Measurements from ENCODE around the gene MAP3K1. TPM values are rescaled to one million over a fixed set of nuclear protein-coding genes. Genes with fewer than 3 reads are reported as not detected.

Gene MAP3K1
- total RNA-seq, 1 donor from 2014 or later = 20.3 TPM

DNA sequence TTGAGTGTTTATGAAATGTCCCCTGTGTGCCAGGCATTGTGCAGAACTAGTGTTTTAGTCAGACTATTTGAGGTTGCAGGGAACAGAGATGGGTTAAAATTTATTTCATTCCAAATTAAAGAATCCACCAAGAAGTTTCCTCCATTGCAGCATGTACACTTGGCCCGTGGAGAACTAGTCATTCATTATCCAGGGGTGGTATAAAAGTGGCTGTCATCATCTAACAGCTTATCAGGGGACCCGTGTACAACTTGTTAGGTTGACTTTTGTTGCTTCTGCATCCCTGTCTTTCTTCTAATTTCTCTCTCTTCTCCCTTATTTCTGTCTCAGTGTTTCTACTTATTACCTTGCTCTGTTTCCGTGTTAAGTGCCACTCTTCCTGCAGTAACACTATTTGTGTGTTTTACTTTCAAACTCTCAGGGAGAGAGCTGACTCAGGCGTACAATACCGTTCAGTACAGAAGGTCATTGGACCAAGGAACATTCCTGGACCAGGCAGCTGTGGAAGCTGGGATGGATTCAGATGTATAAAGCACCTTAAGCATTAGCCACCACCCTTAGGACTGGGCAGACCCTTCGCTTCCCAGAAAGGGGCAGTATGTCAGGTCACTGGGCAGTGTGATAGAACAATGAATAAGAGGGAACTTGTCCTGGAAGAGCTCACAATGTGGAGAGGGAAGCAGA lies 36.1 kb downstream of the MAP3K1 start:
- no peak overlapping the region for H3K27ac ChIP-seq
- ATAC-seq (peak; percentile 77), DNase-seq (no peak)
- TF ChIP-seq, protein P1, sequence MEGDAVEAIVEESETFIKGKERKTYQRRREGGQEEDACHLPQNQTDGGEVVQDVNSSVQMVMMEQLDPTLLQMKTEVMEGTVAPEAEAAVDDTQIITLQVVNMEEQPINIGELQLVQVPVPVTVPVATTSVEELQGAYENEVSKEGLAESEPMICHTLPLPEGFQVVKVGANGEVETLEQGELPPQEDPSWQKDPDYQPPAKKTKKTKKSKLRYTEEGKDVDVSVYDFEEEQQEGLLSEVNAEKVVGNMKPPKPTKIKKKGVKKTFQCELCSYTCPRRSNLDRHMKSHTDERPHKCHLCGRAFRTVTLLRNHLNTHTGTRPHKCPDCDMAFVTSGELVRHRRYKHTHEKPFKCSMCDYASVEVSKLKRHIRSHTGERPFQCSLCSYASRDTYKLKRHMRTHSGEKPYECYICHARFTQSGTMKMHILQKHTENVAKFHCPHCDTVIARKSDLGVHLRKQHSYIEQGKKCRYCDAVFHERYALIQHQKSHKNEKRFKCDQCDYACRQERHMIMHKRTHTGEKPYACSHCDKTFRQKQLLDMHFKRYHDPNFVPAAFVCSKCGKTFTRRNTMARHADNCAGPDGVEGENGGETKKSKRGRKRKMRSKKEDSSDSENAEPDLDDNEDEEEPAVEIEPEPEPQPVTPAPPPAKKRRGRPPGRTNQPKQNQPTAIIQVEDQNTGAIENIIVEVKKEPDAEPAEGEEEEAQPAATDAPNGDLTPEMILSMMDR (IDR thresholded peaks at IDR 0.05) = no peak
- H3K9me3 ChIP-seq = no peaks in the 10 kb centered on the region
- intact Hi-C loops (cut with DNase I) = no loop called here
- no peaks in the 10 kb centered on the region for H3K36me3 ChIP-seq
- H3K27me3 ChIP-seq = no peaks in the 10 kb centered on the region
- H3K4me3 ChIP-seq = no peak overlapping the region
- H3K4me1 ChIP-seq = peaks cover 74% of the 10 kb centered on the region

DNA sequence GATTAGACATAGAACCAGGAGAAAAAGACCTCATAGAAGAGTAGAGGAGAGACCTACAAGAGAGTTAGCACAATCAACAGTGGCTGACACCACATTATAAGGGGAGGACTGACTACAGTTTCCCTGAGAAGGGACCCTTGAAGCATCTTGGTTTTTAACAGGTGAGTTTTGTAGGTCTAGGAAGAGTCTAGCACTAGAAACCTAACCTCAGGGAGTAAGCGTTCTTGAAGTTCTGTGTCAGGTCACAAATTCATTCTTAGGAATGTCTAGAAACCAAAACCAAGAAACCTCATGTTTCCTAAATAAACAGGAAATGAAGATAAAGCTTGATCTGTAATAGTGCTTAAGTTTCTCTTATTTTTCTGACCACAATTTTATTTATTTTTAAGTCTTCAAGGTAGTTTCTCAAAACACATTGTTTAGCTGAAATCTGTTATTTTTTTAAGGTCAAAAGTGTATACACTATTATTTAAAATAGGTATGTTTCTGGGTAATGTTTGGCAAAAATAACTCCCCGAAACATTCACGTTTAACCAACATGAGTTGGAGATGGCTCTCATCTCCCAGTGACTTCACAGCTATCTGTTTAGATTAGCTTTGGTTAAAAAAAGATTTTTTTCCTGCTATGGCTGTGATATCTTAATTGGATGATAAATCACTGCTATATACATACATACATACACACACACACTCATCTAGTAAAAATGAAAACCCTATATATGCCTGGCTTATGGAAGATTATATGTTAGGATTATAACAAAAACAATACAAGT lies 37.1 kb downstream of the MAP3K1 start:
- Histone ChIP-seq H3K27ac (no peak overlapping the region), H3K4me1 (peaks cover 69% of the 10 kb centered on the region), H3K36me3 (no peaks in the 10 kb centered on the region), H3K27me3 (no peaks in the 10 kb centered on the region), H3K9me3 (no peaks in the 10 kb centered on the region), H3K4me3 (no peak overlapping the region)
- intact Hi-C loops (cut with DNase I) = no loop called here
- no peak for ATAC-seq
- DNase-seq = no peak
- TF ChIP-seq, protein P1 (IDR thresholded peaks at IDR 0.05) = no peak

DNA sequence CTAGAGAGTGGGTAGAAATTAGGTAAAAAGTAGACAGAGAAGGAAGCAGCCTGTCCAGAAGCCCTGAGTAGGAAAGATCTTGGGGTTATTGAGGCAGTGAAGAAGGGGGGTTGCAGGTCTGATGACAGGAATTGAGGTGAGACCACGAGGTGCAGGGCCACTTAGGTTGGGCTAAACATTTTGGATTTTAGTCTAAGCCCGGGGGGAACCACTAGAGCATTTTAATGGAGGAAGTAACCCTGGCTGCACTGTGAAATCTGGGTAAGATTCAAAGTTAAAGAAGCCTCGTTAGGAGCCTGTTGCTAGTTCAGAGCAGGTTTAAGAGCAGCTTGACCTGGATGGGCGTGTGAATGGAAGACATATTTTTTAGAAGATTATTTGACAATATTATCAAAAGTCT lies 38.3 kb downstream of the MAP3K1 start:
- no peak overlapping the region for H3K4me3 ChIP-seq
- no peaks in the 10 kb centered on the region for H3K36me3 ChIP-seq
- DNase-seq = no peak

DNA sequence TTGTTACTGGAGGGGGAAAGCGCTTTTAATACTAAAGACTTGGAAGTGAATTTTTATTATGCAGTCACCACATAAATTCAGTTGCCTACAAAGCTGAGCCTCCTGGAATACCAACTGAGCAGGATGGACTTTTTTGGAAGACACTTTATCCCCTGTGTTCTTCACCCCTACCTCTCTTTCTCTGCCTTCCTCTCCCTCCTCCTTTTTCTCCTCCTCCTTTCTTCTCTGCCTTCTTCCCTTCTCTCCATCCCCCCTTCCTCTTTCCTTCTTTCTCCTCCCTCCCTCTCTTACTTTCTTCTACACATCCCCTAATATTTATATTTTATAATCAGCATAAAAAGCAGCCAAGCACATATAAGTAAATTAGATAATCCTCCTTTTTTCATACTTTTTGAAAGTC lies 39.6 kb downstream of the MAP3K1 start:
- Histone ChIP-seq H3K4me1 (peaks cover 50% of the 10 kb centered on the region), H3K4me3 (no peak overlapping the region), H3K27ac (no peak overlapping the region), H3K36me3 (peaks cover 9% of the 10 kb centered on the region), H3K27me3 (no peaks in the 10 kb centered on the region), H3K9me3 (no peaks in the 10 kb centered on the region)
- TF ChIP-seq, protein P1 (IDR thresholded peaks at IDR 0.05) = no peak
- DNase-seq = no peak
- intact Hi-C loops (cut with DNase I) = no loop called here
- ATAC-seq = no peak

More for the DNA sequence above, 38.3 kb downstream of the MAP3K1 start:
- Histone ChIP-seq H3K9me3 (no peaks in the 10 kb centered on the region), H3K27me3 (no peaks in the 10 kb centered on the region), H3K27ac (no peak overlapping the region), H3K4me1 (peaks cover 61% of the 10 kb centered on the region)
- no peak for ATAC-seq
- intact Hi-C loops (cut with DNase I) = no loop called here
- TF ChIP-seq, protein P1 (IDR thresholded peaks at IDR 0.05) = no peak

DNA sequence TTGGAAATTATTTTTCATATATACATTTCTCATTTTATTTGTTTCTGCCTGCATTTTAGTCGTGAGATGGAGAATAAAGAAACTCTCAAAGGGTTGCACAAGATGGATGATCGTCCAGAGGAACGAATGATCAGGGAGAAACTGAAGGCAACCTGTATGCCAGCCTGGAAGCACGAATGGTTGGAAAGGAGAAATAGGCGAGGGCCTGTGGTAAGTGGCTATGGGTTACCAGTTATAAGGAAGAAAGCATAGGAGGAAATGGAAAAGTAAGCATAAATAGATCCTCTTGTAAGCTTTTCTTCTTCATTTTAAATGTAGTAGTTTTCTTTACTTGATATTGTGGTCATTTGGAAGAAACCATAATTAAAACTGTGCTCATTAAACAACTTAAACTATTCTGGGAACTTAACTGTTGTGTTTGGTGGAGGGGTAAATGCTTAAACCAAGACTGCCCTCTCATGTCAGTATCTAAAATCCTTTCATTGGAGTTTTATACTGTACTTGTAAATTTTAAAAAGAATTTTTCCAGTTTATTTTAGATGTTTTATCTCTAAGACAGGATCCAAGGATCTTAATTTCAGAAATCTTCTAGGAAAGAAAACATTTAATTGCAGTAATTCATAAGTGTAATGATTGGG lies 41.3 kb downstream of the MAP3K1 start:
- Histone ChIP-seq H3K4me3 (no peak overlapping the region), H3K9me3 (no peaks in the 10 kb centered on the region), H3K27me3 (no peaks in the 10 kb centered on the region), H3K36me3 (peaks cover 26% of the 10 kb centered on the region), H3K4me1 (peaks cover 32% of the 10 kb centered on the region), H3K27ac (no peak overlapping the region)
- ATAC-seq (peak; percentile 41), DNase-seq (no peak)
- TF ChIP-seq, protein P1 (IDR thresholded peaks at IDR 0.05) = no peak
- intact Hi-C loops (cut with DNase I) = no loop called here

All from upper lobe of right lung (tissue), 1 donor.